Central memory CD8-positive, alpha-beta T cell (primary cell): ENCODE measurements around the gene TRIM47.

ENCODE experiments used
- ATAC-seq: fragments of 150-1000 bp; cut with Tn5 transposase; replicated peaks from 2 replicates; pipeline ENCODE4 v1.10.0; 2022; ENCODE audit warnings: mild to moderate bottlenecking, moderate FRiP score, moderate number of reproducible peaks; ENCODE audit not compliant: poor library complexity, severe bottlenecking; ENCODE audit errors: extremely low read depth
- DNase-seq, 2 donors: peaks; one replicate each; pipeline ENCODE4 v3.0.0; 2021; ENCODE audit warnings: low spot score in 2 of 2
- H3K27ac Mint-ChIP-seq: one replicate; pipeline ENCODE4 v1.8.0; 2022; ENCODE audit warnings: low read depth, mild to moderate bottlenecking, moderate library complexity, mixed read lengths
- H3K27me3 Mint-ChIP-seq: one replicate; pipeline ENCODE4 v1.8.0; 2022; ENCODE audit warnings: mixed read lengths
- H3K36me3 Mint-ChIP-seq: one replicate; pipeline ENCODE4 v1.8.0; 2022; ENCODE audit warnings: mild to moderate bottlenecking, moderate library complexity, mixed read lengths; ENCODE audit not compliant: insufficient read depth
- H3K4me1 Mint-ChIP-seq: one replicate; pipeline ENCODE4 v1.8.0; 2022; ENCODE audit warnings: mixed read lengths
- H3K4me3 Mint-ChIP-seq: one replicate; pipeline ENCODE4 v1.8.0; 2022; ENCODE audit warnings: mild to moderate bottlenecking, moderate library complexity, mixed read lengths
- H3K9me3 Mint-ChIP-seq: one replicate; pipeline ENCODE4 v1.8.0; 2022; ENCODE audit warnings: mixed read lengths

The TRIM47 gene

GRCh38 chr17:75850928-75851692 lies 27.3 kb downstream of the TRIM47 start:
- no peak overlapping the region for H3K27ac Mint-ChIP-seq

GRCh38 chr17:75849724-75850123 lies 28.7 kb downstream of the TRIM47 start:
- DNase-seq (no peak), ATAC-seq (no peak)
- H3K4me1 Mint-ChIP-seq = peaks cover 13% of the 10 kb centered on the region
- H3K36me3 Mint-ChIP-seq = peaks cover 35% of the 10 kb centered on the region
- no peak overlapping the region for H3K4me3 Mint-ChIP-seq
- no peak overlapping the region for H3K27ac Mint-ChIP-seq
- H3K9me3 Mint-ChIP-seq = no peaks in the 10 kb centered on the region
- no peaks in the 10 kb centered on the region for H3K27me3 Mint-ChIP-seq

More at GRCh38 chr17:75850928-75851692, 27.3 kb downstream of the TRIM47 start:
- Mint-ChIP-seq H3K36me3 (peaks cover 35% of the 10 kb centered on the region), H3K27me3 (no peaks in the 10 kb centered on the region), H3K4me1 (peaks cover 13% of the 10 kb centered on the region), H3K4me3 (no peak overlapping the region), H3K9me3 (no peaks in the 10 kb centered on the region)
- DNase-seq (no peak), ATAC-seq (no peak)

GRCh38 chr17:75849279-75849646 lies 29.1 kb downstream of the TRIM47 start:
- Mint-ChIP-seq H3K9me3 (no peaks in the 10 kb centered on the region), H3K27ac (no peak overlapping the region)

GRCh38 chr17:75848523-75849278 lies 29.7 kb downstream of the TRIM47 start:
- Mint-ChIP-seq H3K9me3 (no peaks in the 10 kb centered on the region), H3K4me3 (no peak overlapping the region), H3K27ac (no peak overlapping the region), H3K27me3 (no peaks in the 10 kb centered on the region), H3K4me1 (peaks cover 12% of the 10 kb centered on the region), H3K36me3 (peaks cover 36% of the 10 kb centered on the region)
- ATAC-seq (no peak), DNase-seq (peak; percentile 56 to 77)

More at GRCh38 chr17:75849279-75849646, 29.1 kb downstream of the TRIM47 start:
- ATAC-seq = no peak
- Mint-ChIP-seq H3K4me1 (peaks cover 11% of the 10 kb centered on the region), H3K27me3 (no peaks in the 10 kb centered on the region), H3K36me3 (peaks cover 35% of the 10 kb centered on the region), H3K4me3 (no peak overlapping the region)
- no peak for DNase-seq

- Mint-ChIP-seq H3K9me3 (no peaks in the 10 kb centered on the region), H3K4me1 (peaks cover 12% of the 10 kb centered on the region), H3K27me3 (no peaks in the 10 kb centered on the region), H3K27ac (no peak overlapping the region), H3K36me3 (peaks cover 37% of the 10 kb centered on the region), H3K4me3 (no peak overlapping the region)
- ATAC-seq (no peak), DNase-seq (no peak)
Observed at GRCh38 chr17:75847614-75848522, 30.5 kb downstream of the TRIM47 start.

GRCh38 chr17:75846692-75847613 lies 31.4 kb downstream of the TRIM47 start:
- peaks cover 37% of the 10 kb centered on the region for H3K36me3 Mint-ChIP-seq
- H3K27me3 Mint-ChIP-seq = no peaks in the 10 kb centered on the region
- H3K4me1 Mint-ChIP-seq = peaks cover 17% of the 10 kb centered on the region
- H3K27ac Mint-ChIP-seq = no peak overlapping the region
- no peak for ATAC-seq
- no peak overlapping the region for H3K4me3 Mint-ChIP-seq
- DNase-seq = no peak
- no peaks in the 10 kb centered on the region for H3K9me3 Mint-ChIP-seq

GRCh38 chr17:75845933-75846691 lies 32.3 kb downstream of the TRIM47 start:
- Mint-ChIP-seq H3K27ac (no peak overlapping the region), H3K4me1 (peaks cover 18% of the 10 kb centered on the region), H3K4me3 (no peak overlapping the region), H3K36me3 (peaks cover 32% of the 10 kb centered on the region), H3K9me3 (no peaks in the 10 kb centered on the region), H3K27me3 (no peaks in the 10 kb centered on the region)
- DNase-seq = no peak
- no peak for ATAC-seq

- Mint-ChIP-seq H3K4me1 (peaks cover 18% of the 10 kb centered on the region), H3K27me3 (no peaks in the 10 kb centered on the region), H3K9me3 (no peaks in the 10 kb centered on the region), H3K36me3 (peaks cover 29% of the 10 kb centered on the region), H3K27ac (peak overlapping the region; percentile 29), H3K4me3 (peak overlapping the region; percentile 92)
- ATAC-seq (peak; percentile 26), DNase-seq (peak; percentile 41 to 42)
Observed at GRCh38 chr17:75845058-75845711, 33.2 kb downstream of the TRIM47 start.

GRCh38 chr17:75844530-75845057 lies 33.8 kb downstream of the TRIM47 start:
- DNase-seq (no peak), ATAC-seq (peak; percentile 10)
- peak overlapping the region; percentile 93 for H3K27ac Mint-ChIP-seq
- H3K36me3 Mint-ChIP-seq = peaks cover 29% of the 10 kb centered on the region
- peak overlapping the region; percentile 92 for H3K4me3 Mint-ChIP-seq
- no peaks in the 10 kb centered on the region for H3K9me3 Mint-ChIP-seq
- H3K4me1 Mint-ChIP-seq = peaks cover 18% of the 10 kb centered on the region
- no peaks in the 10 kb centered on the region for H3K27me3 Mint-ChIP-seq

- no peaks in the 10 kb centered on the region for H3K9me3 Mint-ChIP-seq
- no peaks in the 10 kb centered on the region for H3K27me3 Mint-ChIP-seq
- DNase-seq (peak; percentile 48 to 51), ATAC-seq (peak; percentile 89)
- peaks cover 34% of the 10 kb centered on the region for H3K36me3 Mint-ChIP-seq
- H3K4me1 Mint-ChIP-seq = peaks cover 18% of the 10 kb centered on the region
- H3K27ac Mint-ChIP-seq = peak within 1 kb of the TSS; percentile 93
- peak within 1 kb of the TSS; percentile 92 for H3K4me3 Mint-ChIP-seq
Observed at GRCh38 chr17:75843577-75844529, 34.5 kb downstream of the TRIM47 start, which contains the start of gene UNC13D. TSS of gene UNC13D (minus strand) at chr17:75844404. CDS start at chr17:75844337, 67 bp downstream.
